Cardiac muscle cell (in vitro differentiated cells and primary cell): ENCODE measurements around the gene ABCC1. TPM values are rescaled to one million over a fixed set of nuclear protein-coding genes. Genes with fewer than 3 reads are reported as not detected.

ENCODE experiments used
- DNase-seq, 2 donors: peaks; one replicate each; pipeline versions ENCODE4 v3.0.0 to v3.0.0-alpha.2; 2010 to 2017; ENCODE audit warnings: low read depth in 1 of 2, low spot score in 1 of 2
- H3K27ac ChIP-seq: fragments of 200-600 bp; sonication (generic); 2 replicates; pipeline ENCODE4 v1.5.1; 2016
- H3K27me3 ChIP-seq: fragments of 200-600 bp; sonication (generic); 2 replicates; pipeline ENCODE4 v1.6.0; 2016; ENCODE audit warnings: control low read depth
- H3K36me3 ChIP-seq: fragments of 200-600 bp; sonication (generic); 2 replicates; pipeline ENCODE4 v1.5.1; 2016; ENCODE audit warnings: control low read depth
- H3K4me1 ChIP-seq: fragments of 200-600 bp; sonication (generic); 2 replicates; pipeline ENCODE4 v1.8.1; 2017; ENCODE audit warnings: low read depth, mild to moderate bottlenecking, mixed run types
- H3K4me3 ChIP-seq: fragments of 200-600 bp; sonication (generic); 2 replicates; pipeline ENCODE4 v1.5.1; 2016; ENCODE audit warnings: mild to moderate bottlenecking
- H3K9me3 ChIP-seq: fragments of 200-600 bp; sonication (generic); 2 replicates; pipeline ENCODE4 v1.5.1; 2017; ENCODE audit warnings: low read depth, mild to moderate bottlenecking, control low read depth
- CTCF ChIP-seq: IDR thresholded peaks from 2 replicates; pipeline ENCODE4 v1.5.1; 2012; ENCODE audit warnings: low read depth, mild to moderate bottlenecking, low read length
- polyA plus RNA-seq: library from polyadenylated mRNA; unstranded; fragments of >200 nt; fragmentation: Nextera tagmentation; extraction: Ambion mirVana; gene quantifications from 2 replicates; pipeline ENCODE4 v1.2.1, GENCODE V29; 2016
- total RNA-seq: library from RNA; depleted of rRNA; stranded (reverse); fragments of >200 nt; gene quantifications from 2 replicates; pipeline ENCODE4 v1.2.3, GENCODE V29; 2016

Gene ABCC1
- total and polyA plus RNA-seq, 2 experiments from 2014 or later = 14.2 to 31.0 TPM

GRCh38 chr16:16107839-16108238 lies 158.4 kb downstream of the ABCC1 start:
- DNase-seq = no peak
- Histone ChIP-seq H3K9me3 (no peaks in the 10 kb centered on the region), H3K36me3 (peaks cover 17% of the 10 kb centered on the region), H3K4me3 (no peak overlapping the region), H3K27me3 (no peaks in the 10 kb centered on the region), H3K4me1 (no peaks in the 10 kb centered on the region), H3K27ac (no peak overlapping the region)
- TF ChIP-seq CTCF = no peak

- no peak overlapping the region for H3K4me3 ChIP-seq
- H3K4me1 ChIP-seq = no peaks in the 10 kb centered on the region
- H3K27me3 ChIP-seq = no peaks in the 10 kb centered on the region
- peaks cover 21% of the 10 kb centered on the region for H3K36me3 ChIP-seq
- H3K27ac ChIP-seq = no peak overlapping the region
- DNase-seq = no peak
- no peak for TF ChIP-seq CTCF
- no peaks in the 10 kb centered on the region for H3K9me3 ChIP-seq
Measured at GRCh38 chr16:16108759-16109158, 159.3 kb downstream of the ABCC1 start.

- DNase-seq = no peak
- Histone ChIP-seq H3K4me1 (no peaks in the 10 kb centered on the region), H3K27ac (no peak overlapping the region), H3K27me3 (no peaks in the 10 kb centered on the region), H3K4me3 (no peak overlapping the region), H3K36me3 (peaks cover 21% of the 10 kb centered on the region), H3K9me3 (no peaks in the 10 kb centered on the region)
- no peak for TF ChIP-seq CTCF
Measured at GRCh38 chr16:16109453-16110110, 160.2 kb downstream of the ABCC1 start.

DNA sequence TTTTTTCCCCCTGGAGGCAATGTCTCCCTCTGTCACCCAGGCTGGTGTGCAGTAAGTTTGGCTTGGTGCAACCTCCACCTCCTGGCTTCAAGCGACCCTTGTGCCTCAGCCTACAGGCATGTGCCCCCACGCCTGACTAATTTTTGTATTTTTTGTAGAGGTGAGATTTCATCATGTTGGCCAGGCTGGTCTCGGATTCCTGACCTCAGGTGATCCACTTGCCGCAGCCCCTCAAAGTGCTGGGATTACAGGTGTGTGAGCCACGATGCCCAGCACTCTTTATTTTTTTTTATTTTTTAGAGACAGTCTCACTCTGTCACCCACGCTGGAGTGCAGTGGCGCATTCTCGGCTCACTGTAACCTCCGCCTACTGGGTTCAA lies 160.7 kb downstream of the ABCC1 start:
- Histone ChIP-seq H3K27ac (no peak overlapping the region), H3K9me3 (no peaks in the 10 kb centered on the region), H3K4me1 (no peaks in the 10 kb centered on the region), H3K27me3 (no peaks in the 10 kb centered on the region), H3K4me3 (no peak overlapping the region), H3K36me3 (peaks cover 21% of the 10 kb centered on the region)
- no peak for TF ChIP-seq CTCF
- DNase-seq = no peak

DNA sequence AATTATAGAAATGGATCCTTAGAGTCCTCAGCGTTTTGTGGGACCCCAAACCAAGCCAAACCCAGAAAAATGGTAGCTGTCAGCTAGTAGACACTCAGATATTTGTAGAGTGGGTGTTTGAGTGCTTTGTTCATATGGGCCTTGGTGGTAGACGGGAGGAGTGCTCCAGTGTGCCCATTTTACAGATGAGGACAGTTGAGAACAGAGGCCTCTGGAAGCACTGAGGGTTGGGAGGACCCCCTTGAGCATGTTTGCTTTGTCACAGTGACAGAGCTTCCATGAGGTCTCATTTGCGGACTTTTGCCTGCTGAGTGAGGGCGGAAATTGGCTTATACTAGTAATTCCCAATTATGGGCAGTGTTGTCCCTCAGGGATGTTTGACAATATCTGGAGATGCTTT lies 162.2 kb downstream of the ABCC1 start:
- H3K4me3 ChIP-seq = no peak overlapping the region
- no peaks in the 10 kb centered on the region for H3K9me3 ChIP-seq
- TF ChIP-seq CTCF = no peak
- no peak for DNase-seq
- H3K27me3 ChIP-seq = no peaks in the 10 kb centered on the region
- no peaks in the 10 kb centered on the region for H3K4me1 ChIP-seq
- H3K27ac ChIP-seq = no peak overlapping the region
- peaks cover 24% of the 10 kb centered on the region for H3K36me3 ChIP-seq
